Occipital lobe (tissue), 2 donors: ENCODE results near the gene ARHGAP33. TPM values are rescaled to one million over a fixed set of nuclear protein-coding genes. Genes with fewer than 3 reads are reported as not detected.
A peak's percentile ranks its signal among the peaks of the same experiment; 100 is the strongest.

Experiments used
- DNase-seq: peaks from one replicate; lab custom pipeline; 2025; lab: John Stamatoyannopoulos, UW
- total RNA-seq: library from RNA; depleted of rRNA; stranded (reverse); fragments of >200 nt; gene quantifications from one replicate; pipeline ENCODE4 v1.2.3, GENCODE V29; 2014

Gene ARHGAP33
- total RNA-seq, 1 donor from 2014 or later, result 85.5 TPM

DNA sequence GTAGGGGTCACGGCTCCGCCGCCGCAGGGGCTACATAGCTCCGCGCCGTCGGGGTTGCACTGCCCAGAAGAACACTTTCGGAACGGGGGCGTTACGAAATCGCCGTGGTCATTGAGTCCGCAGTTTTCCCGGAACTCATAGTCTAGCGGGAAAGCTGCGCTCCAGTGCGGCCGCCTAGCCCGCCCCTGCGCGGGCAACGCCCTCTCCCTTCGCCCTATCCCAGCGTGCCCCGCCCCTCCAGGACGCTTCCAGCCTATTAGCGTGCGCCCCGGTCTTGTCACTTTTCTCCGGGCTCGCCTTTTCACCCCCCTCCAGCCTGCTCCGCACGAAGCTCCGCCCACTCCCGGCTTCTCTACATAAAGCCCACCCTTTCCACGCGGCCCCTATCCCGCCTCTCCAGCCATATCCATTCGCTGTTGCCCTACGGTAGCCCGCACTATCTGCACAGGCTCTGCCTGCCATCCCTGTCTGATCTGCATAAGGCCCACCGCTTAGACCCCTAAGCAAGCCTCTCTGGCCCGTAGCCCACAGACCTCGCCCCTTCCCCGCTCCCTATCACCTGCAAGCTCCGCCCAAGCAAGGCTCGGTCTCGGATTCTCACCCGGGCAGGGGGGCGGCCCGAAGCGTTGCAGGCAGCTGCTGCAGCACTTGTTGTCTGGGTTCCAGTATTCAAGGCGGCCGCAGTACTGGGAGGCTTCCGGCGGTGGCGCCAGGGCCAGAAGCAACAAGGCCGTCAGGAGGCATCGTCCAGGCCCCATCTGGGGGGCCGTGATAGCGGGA, 34.8 kb upstream of the ARHGAP33 start:
- DNase-seq, result peak; percentile 99

DNA sequence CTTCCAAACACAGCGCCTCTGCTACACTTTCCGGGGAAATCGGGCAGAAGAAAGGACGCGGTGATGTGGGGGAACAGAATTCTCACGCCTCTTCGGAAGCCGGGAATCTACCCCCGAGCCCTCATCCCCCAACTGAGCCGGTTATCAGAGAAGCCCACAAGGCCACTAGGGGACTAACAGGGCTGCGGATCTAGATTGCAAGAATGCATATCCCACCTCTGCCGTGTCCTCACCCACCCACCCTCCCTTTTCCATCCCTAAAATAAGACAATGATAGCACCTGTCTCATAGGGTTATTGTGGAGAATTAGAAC, 34.2 kb upstream of the ARHGAP33 start:
- no peak for DNase-seq

DNA sequence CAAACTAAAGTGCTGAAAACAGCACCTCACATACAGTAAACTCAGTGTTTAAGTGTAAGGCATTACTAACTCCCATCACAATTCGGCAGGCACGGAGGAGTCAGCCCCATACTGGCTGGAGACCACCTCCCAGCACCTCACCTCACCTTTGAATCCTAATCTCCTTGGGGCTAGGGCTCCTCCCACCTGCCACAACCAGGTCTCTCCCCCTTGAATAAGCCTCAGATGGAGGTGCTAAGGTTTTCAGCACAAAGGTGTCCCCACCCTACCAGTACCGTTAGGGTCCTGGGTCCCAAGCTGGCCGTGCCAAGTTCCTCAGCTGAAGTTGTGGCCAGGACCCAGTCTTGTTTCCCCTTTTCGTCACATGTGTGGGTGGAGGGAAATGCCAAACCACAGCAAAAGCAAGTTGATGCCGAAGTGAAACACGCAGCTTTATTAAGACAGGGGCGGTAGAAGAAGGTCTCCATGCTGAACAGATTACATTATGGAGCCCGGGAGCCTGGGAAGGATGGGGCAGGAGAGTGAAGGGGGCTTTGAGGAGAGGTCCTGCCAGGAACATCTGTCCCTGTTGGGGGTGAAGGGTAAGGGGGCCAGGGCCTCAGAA, 33.1 kb upstream of the ARHGAP33 start, which contains the start of gene IGFLR1:
Gene IGFLR1 (minus strand): TSS at position 332 of the 604 bp plus-strand sequence. CDS start 1,272 bp downstream, outside the sequence.
- no peak for DNase-seq

DNA sequence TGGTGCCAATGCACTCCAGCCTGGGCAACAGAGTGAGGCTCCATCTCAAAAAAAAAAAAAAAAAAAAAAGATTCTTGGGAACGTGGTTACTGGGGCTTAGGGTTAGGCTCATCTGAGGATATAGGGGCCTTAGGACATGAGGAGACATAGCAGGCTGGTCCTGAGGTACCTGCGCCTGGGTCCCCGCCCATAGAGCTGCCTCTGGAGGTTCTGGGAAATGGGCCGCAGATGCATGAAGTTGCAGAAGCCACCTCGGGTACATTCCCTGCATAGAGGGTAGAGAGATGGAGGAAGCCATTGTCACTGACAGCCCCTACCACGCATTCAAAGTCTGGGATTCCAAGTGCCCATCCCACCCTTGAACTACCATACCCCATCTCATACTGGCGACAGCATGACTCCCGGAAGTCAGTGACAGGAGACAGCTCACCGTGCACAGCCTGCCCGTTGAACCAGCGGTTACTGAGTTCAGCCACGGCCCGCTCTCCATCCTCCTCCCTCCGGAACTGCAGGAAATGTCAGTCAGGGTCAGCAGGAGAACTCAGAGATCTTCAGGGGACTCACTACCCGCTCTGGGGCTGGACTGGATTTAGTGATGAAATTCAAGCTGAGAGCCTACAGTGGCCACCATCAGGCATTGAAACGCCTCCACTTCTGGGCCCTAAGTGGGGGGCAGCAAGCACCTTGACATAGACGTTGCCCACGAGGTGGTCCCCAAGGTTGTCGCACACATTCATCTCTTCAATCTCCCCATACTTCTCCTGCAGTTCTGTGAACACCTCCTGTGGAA, 31.5 kb upstream of the ARHGAP33 start:
- no peak for DNase-seq

DNA sequence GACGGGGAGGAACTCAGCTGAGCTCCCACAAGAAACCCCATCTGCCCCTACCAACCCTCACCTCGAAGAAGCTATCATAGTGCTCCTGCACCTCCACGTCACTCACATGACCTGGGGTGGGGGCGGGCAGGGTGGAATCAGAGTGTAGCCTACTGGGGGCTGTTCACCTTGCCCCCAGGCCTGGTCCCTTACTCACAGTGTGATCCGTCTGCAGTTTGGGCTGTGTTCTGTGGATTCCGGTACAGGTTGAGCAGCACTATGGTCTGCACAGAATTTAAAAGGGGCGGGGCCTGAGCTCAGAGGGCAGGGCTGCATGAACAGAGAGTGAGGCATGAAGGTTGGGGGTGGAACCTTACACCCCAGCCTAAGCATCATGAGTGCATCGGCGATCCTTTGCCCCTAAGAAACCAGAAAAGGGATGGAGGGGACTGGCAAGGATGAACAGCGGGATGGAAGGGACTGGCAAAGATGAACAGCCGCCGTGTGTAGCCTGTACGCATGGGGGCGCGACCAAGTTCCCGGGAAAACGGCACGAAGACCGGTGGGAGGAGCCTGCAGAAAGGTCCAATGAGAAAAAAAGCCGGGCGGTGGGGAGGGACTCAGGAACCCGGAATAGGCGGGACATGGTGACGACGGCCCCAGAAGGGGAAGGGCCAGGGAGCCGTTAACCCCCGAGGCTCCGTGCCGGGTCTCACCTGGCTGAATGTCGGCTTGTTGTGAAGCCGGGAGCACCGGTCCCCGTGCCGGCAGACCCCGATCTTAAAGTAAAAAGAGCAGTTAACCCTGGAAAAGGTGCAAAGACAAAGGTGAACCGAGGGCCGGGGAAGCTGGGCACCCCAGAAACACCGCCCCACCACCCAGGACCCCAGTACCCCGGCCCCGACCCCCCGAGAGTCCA, 30.7 kb upstream of the ARHGAP33 start:
- peak; percentile 91 for DNase-seq

DNA sequence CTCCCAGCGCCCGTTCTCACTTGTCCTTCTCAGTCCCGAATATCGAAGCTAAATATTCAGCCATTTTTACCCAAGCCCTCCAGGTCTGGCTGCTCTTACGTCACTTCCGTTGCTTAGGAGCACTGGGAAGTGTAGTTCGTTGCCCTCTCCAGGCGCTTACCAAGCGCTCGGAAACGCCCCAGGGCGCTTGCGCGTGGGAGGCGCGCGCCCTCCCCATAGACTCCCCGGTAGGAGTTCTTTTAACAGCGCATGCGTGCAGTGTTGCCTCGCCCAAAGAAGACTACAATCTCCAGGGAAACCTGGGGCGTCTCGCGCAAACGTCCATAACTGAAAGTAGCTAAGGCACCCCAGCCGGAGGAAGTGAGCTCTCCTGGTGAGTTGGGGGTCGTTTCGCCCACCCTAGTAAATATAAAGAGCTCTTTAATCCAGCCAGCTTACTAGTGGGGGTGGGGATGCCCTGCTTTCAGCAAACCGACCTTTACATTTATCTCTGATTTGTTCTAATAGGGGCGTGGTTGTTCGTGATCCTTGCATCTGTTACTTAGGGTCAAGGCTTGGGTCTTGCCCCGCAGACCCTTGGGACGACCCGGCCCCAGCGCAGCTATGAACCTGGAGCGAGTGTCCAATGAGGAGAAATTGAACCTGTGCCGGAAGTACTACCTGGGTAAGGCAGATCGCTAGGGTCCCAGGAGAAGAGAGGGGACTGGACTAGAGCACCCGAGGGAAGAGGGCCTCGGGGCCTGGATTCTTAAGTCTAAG, 29.9 kb upstream of the ARHGAP33 start, which contains the start of the genes PSENEN and U2AF1L4:
Gene PSENEN (plus strand): TSS at position 324 of the 759 bp plus-strand sequence. CDS start 280 bp downstream, at position 604.
Gene U2AF1L4 (minus strand): TSS at position 91 of the 759 bp plus-strand sequence. CDS start 27 bp downstream, at position 64.
- DNase-seq, result peak; percentile 97

DNA sequence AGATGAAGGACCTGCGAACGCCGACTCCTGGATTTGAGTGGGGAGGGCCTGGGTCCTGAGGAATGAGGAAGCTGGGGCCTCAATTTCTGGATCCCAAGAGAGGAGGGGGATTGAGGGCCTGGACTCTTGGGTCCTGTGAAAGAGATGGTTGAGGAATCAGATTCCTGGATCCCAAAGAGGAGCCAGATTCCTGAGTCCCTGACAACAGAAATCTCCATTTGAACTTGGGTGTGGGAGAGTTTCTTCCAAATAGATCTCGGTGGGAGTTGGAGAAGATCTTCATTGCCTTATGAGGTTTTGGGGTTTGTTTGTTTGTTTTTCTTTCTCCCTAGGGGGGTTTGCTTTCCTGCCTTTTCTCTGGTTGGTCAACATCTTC, 29.3 kb upstream of the ARHGAP33 start:
- DNase-seq, result no peak

DNA sequence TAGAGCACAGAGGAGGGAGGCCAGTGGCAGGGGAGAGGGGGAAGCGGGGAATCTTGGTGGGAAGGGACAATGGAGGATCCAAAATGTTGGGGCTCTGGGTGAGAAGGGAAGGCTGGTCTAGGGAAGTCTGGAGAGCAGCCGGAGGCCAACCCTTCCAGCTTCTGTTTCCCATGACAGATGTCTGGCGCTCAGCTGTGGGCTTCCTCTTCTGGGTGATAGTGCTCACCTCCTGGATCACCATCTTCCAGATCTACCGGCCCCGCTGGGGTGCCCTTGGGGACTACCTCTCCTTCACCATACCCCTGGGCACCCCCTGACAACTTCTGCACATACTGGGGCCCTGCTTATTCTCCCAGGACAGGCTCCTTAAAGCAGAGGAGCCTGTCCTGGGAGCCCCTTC, 28.8 kb upstream of the ARHGAP33 start:
- no peak for DNase-seq

DNA sequence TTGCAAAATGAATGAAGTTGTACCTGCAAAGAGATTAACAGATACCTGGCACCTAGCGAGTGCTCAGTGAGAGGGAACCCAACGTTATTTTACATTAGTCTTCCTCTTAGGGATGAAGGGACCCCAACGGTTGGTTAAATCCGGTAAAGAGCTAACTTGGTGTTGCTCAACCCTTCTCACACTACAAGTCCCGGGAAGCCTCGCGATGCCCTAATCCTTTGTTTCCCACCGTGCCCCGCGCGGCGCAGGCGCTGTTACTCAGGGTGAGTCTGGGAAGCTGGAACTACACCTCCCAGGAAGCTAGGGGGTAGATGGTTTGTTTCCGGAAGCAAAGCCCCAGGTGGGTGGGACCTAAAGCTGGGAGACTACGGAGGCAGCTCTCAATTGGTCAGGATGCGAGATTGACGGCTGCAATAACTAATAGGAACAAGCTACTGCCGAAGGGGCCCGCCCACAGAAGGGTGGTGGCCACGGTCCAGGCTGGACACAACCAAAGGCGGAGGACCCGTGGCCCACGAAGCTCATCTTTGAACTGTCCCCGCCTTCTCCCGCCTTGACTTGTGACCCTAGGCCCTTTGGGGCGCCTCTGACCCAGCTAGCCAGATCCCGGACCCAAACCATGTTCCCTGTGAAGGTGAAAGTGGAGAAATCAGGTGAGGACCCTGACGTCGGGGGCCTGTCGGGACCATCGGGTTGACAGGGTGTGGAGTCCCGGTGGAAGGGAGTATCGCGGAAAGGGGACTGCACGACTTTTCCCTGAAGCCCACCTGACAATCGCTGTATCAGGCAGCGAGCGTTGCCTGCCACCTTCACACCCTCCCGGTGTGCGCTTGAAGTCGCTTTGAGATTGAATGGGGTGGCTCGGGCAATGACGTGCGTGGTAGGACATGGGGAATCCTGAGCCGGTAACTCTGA, 27.0 kb upstream of the ARHGAP33 start, which contains the start of gene LIN37:
Gene LIN37 (plus strand): TSS at position 471 of the 915 bp plus-strand sequence. CDS start 149 bp downstream, at position 620.
- peak; percentile 100 for DNase-seq

DNA sequence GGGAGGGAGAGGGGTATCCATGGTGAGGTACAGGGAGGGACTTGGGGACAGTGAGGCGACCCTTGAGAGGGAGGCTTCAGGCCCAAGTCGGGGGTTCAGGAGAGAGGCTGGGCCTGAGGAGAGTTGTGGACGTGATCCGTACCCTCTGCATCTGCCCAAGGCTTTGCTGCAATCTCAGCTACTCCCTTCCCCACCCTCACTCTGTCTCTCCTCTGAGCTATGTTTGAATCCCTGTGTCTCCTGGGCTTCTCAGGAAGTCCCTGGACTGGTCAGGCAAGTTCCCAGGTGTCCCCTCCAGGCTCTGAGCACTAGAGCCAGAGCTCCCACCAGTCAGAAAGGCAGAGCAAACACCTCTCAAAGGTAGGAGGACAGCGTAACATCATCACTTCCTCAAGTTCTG, 25.2 kb upstream of the ARHGAP33 start:
- DNase-seq, result no peak

DNA sequence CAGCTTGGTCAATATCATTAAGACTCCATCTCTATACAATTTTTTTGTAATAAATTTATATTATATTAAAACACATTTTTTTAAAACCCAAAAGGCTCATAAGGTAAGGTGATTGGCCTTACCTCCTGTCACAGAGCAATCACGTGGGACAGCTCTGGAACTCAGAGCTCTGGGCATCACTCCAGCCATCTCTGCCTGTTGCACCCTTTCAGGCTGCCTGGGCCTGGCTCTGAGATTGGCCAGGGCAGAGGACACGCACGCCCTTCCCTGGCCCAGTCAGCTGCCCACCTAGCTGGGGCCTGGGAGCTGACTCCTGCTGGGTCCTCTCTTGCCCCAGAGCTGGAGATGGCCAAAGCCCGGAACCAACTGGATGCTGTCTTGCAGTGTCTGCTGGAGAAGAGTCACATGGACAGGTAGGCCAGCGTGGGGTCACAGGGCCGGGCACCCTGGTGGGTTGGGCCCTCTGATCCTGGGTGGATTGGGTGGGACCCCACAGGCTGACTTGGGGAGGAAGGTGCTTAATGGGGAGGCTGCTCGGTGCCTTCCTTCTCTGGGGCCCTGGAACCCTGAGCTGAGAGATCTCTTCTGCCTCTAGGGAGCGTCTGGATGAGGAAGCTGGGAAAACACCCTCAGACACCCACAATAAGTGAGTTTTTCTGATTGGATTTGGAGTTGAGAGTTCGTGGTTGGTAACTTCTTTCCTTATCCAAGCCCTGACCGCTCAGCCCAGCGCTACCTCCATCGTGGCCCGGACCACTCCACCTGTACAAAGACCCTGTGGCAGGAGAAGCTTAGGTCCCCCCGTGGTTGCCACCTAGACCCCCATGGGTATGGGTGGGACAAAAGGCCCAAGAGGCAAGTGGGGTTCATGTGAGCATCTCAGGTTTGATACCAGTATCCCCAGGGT, 23.3 kb upstream of the ARHGAP33 start:
- no peak for DNase-seq

DNA sequence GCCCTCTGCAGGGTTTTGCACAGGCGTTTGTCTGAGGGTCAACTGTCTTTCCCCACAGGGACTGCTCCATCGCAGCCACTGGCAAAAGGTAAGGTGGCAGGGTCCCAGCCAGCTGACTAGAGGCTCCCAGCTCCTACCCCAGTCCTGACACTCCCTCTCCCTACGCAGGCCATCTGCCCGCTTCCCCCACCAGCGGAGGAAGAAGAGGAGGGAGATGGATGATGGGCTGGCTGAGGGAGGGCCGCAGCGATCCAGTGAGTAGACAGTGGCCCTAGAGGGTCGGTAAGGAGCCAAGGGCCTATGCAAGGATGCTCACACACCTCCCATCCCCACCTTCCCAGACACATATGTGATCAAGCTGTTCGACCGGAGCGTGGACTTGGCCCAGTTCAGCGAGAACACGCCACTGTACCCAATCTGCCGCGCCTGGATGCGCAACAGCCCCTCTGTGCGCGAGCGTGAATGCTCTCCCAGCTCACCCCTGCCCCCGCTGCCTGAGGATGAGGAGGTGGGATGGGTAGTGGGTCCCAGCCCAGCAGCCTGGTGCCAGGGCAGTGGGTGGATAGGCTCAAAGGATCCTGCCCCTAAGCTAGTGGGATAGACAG, 22.5 kb upstream of the ARHGAP33 start:
- DNase-seq, result no peak

DNA sequence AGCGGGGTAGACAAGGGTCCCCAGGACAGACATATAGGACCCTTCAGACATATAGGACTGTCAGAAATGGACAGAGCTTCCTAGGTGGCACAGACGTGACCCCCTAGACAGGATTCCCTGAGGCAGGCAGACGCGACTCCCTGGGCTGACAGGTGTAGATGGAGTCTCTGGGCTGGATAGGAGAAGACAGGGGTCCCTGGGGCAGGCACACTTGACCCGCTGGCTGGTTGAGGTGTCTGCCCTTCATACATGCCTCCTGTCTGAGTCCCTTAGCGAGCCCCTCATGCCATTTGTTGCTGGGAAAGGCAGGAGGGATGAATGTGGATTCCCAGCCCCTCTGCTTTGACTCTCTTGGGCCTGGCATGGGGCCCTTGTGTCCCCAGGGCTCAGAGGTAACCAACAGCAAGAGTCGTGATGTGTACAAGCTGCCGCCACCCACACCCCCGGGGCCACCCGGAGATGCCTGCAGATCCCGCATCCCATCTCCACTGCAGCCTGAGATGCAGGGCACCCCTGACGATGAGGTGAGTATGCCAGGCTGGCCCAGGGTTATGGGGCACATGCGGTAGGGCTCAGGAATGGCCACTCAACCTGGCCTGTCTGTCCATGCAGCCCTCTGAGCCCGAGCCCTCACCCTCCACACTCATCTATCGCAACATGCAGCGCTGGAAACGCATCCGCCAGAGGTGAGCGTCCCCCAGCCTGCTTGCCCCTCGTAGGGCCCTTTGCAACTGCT, 21.6 kb upstream of the ARHGAP33 start:
- no peak for DNase-seq

DNA sequence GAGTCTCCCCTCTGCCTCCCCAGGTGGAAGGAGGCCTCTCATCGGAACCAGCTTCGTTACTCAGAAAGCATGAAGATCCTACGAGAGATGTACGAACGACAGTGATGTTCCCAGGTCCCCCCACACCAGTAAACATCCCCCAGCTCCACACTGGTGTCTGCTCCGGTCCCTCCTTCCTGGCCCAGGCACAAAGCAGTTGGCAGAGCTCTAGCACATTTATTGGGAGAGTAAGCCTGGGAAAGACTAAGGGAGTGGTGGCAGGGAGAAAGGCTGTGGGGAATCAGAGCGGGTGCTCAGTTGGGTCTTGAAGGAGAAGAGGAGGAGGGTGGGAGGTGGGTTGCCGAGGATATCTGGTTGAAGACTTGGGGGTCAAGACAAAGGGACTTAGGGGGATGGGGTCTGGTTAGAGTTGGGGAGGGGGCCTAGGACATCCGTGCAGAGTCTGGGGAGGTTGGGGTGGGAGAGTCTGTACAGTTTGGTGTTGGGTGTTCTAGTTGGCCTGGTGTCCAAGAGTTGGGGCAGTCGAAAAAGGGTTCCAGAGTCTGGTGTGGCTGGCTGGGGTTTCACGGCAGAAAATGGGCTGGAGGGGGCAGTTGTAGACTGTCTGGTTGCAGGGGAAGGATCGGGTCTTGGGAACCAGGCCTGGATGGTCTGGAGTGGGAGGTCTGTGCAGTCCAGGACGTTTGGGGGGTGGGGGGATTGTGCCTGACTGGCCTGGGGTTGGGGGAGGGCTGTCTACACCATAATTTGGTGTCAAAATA, 20.8 kb upstream of the ARHGAP33 start:
- no peak for DNase-seq

DNA sequence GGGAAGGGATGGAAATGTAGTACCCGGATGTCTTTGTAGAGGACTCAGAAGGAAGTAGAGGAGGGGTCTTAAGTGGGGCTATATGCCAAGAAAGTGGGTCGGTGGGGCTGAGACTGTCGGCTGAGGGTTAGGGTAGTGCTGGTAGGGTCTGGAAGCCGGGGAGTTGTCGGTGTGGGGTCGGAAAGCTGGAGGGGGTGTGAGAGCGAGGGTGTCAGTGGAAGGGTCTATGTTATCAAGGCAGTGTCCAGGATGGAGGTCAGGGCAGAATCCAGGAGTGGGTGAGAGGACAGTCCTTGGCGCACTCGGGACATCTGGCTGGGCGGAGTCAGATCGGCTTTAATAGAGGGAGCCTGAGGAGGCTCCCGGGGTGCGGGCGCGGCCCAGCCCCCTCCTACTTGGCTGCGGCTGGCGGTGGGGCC, 20.2 kb upstream of the ARHGAP33 start:
- DNase-seq, result no peak
